ENCODE data around the gene PARD3B. TPM values are rescaled to one million over a fixed set of nuclear protein-coding genes. Genes with fewer than 3 reads are reported as not detected.

Gene PARD3B
- total RNA-seq, 2 donors from 2014 or later = 14.7 to 25.0 TPM

DNA sequence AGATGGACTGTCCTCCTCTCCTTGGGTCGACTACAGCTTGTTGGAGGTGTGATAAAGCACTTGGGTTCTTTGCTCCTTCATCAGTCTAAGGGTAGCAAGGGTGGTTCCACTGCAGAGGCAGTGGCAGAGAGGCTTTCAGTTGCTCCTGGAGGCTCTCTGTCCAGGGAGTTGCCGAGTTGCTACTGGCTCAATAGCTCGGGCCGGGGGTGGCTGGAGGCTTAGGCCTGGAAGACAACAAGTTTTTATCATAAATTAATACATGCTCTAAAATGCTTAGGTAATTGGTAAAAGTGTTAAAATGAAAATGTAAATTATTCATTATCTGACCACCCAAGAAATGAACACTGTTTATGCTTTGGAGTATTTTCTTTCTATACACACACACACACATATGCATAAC lies 975.0 kb downstream of the PARD3B start:
- 93% methylated on average over 4 of the region's 4 CpGs for WGBS
- Histone ChIP-seq H3K36me3 (no peaks in the 10 kb centered on the region), H3K4me1 (replicated peaks) (no peaks in the 10 kb centered on the region), H3K27ac (no peak overlapping the region), H3K4me3 (no peak overlapping the region), H3K27me3 (replicated peaks; ENCODE audit: insufficient read depth) (no peaks in the 10 kb centered on the region), H3K9me3 (no peaks in the 10 kb centered on the region)
- intact Hi-C loops (cut with DNase I) = no loop called here
- DNase-seq (ENCODE audit: low spot score) = no peak
- no peak for TF ChIP-seq POLR2AphosphoS5 (IDR thresholded peaks at IDR 0.05)
- TF ChIP-seq, protein P1, sequence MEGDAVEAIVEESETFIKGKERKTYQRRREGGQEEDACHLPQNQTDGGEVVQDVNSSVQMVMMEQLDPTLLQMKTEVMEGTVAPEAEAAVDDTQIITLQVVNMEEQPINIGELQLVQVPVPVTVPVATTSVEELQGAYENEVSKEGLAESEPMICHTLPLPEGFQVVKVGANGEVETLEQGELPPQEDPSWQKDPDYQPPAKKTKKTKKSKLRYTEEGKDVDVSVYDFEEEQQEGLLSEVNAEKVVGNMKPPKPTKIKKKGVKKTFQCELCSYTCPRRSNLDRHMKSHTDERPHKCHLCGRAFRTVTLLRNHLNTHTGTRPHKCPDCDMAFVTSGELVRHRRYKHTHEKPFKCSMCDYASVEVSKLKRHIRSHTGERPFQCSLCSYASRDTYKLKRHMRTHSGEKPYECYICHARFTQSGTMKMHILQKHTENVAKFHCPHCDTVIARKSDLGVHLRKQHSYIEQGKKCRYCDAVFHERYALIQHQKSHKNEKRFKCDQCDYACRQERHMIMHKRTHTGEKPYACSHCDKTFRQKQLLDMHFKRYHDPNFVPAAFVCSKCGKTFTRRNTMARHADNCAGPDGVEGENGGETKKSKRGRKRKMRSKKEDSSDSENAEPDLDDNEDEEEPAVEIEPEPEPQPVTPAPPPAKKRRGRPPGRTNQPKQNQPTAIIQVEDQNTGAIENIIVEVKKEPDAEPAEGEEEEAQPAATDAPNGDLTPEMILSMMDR (IDR thresholded peaks at IDR 0.05) = no peak
- TF ChIP-seq POLR2A (IDR thresholded peaks at IDR 0.05) = no peak

DNA sequence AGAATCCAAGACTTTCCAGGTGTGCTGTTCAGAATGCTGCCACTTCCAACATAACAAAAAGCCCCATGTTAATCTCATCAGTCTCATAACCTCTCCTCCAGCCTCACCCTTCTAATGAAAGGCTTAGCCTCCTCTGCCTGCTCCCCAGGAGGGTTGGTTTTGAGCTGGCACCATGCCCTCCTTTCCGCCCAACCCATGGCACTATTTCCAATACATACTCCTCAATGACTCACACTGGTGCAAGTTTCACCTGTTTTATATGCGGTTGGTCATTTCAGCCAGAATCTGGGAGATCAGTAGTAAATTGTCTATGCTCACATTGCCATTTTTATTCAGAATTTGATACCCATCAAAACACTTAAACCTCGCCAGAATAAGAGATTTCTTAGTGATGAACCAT lies 979.4 kb downstream of the PARD3B start:
- TF ChIP-seq, protein P1 (IDR thresholded peaks at IDR 0.05) = no peak
- no peak for TF ChIP-seq POLR2A (IDR thresholded peaks at IDR 0.05)
- TF ChIP-seq POLR2AphosphoS5 (IDR thresholded peaks at IDR 0.05) = no peak
- no peak for DNase-seq (ENCODE audit: low spot score)
- 51% methylated on average over 3 of the region's 3 CpGs for WGBS

DNA sequence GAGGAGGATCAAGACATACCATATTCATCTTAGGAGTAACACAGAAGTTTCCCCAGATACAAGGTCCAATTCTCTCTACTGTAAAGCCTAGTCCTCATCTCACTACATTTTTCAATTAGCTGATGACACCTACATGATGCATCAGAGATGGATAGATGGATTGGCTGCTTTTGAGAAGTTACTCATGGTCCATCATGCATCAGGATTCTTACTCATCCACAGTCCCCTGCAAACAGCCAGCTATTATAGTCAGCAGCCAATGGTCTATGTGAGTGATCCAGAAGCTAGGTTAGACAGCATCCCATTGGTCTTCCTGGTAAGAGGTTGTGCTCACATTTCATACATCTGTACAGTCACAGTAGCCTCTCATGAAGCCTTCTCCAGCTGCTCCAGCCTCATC lies 982.5 kb downstream of the PARD3B start:
- Histone ChIP-seq H3K36me3 (no peaks in the 10 kb centered on the region), H3K27me3 (replicated peaks; ENCODE audit: insufficient read depth) (no peaks in the 10 kb centered on the region), H3K27ac (no peak overlapping the region), H3K9me3 (no peaks in the 10 kb centered on the region), H3K4me3 (no peak overlapping the region), H3K4me1 (replicated peaks) (no peaks in the 10 kb centered on the region)
- intact Hi-C loops (cut with DNase I) = no loop called here
- TF ChIP-seq, protein P1 (IDR thresholded peaks at IDR 0.05) = no peak
- TF ChIP-seq POLR2A (IDR thresholded peaks at IDR 0.05) (no peak), POLR2AphosphoS5 (IDR thresholded peaks at IDR 0.05) (no peak)
- no peak for DNase-seq (ENCODE audit: low spot score)

More for the DNA sequence above, 979.4 kb downstream of the PARD3B start:
- no peaks in the 10 kb centered on the region for H3K27me3 ChIP-seq (replicated peaks; ENCODE audit: insufficient read depth)
- H3K36me3 ChIP-seq = no peaks in the 10 kb centered on the region
- no peaks in the 10 kb centered on the region for H3K4me1 ChIP-seq (replicated peaks)
- intact Hi-C loops (cut with DNase I) = no loop called here
- H3K4me3 ChIP-seq = no peak overlapping the region
- no peak overlapping the region for H3K27ac ChIP-seq
- H3K9me3 ChIP-seq = no peaks in the 10 kb centered on the region

DNA sequence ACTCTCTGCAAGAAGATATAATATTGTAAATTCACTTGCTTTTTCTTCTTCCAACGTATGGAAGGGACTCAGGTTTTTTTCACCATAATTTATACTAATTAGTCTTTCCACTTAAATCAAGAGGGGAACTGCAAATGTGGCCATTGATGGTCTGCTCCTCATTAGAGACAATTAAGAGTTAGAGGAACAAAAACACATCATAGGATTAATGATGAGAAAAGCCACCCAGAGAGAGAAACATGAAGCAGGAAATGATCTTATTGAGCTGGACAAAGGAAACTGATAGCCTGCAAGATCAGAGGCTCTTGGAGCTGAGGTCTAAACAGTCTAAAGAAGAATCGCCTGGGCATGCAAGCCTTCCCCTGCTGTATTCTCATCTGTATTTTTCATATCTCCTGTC lies 985.8 kb downstream of the PARD3B start:
- Histone ChIP-seq H3K4me1 (replicated peaks) (no peaks in the 10 kb centered on the region), H3K27ac (no peak overlapping the region), H3K36me3 (no peaks in the 10 kb centered on the region), H3K27me3 (replicated peaks; ENCODE audit: insufficient read depth) (no peaks in the 10 kb centered on the region), H3K9me3 (no peaks in the 10 kb centered on the region), H3K4me3 (no peak overlapping the region)
- DNase-seq (ENCODE audit: low spot score) = no peak
- 77% methylated on average over 2 of the region's 2 CpGs for WGBS
- intact Hi-C loops (cut with DNase I) = no loop called here
- TF ChIP-seq, protein P1 (IDR thresholded peaks at IDR 0.05) = no peak
- TF ChIP-seq POLR2A (IDR thresholded peaks at IDR 0.05) (no peak), POLR2AphosphoS5 (IDR thresholded peaks at IDR 0.05) (no peak)

DNA sequence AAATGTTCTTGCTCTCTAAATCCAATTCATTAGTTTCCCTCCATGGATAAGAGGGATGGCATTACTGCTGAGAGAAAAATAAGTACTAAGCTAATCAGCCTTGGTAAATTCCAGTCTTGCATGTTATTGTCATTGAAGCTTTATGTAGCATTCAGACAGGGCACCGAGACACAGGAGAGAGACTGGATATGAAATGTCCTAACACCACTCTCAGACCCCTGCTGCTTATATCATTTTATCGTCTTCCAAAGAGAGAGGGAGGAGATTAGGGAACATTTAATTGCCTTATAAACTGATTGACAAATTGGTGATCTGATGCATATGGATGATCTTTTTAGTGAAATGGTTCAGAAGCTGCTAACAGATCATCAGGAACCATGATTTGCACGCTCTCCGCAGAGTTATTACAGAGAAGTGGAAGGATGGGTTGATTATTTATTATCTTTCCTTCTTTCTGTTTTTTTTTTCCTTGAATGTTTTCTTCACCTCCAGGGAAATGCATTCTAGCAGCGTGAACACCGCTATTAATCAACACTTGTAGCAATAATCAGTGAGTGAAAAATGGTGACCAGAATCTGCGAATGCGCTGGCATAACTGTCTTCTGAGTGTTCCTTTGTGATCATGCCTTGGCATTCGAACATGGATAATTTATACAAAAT lies 986.3 kb downstream of the PARD3B start:
- no peaks in the 10 kb centered on the region for H3K9me3 ChIP-seq
- intact Hi-C loops (cut with DNase I) = no loop called here
- H3K27me3 ChIP-seq (replicated peaks; ENCODE audit: insufficient read depth) = no peaks in the 10 kb centered on the region
- no peak for DNase-seq (ENCODE audit: low spot score)
- no peaks in the 10 kb centered on the region for H3K36me3 ChIP-seq
- no peaks in the 10 kb centered on the region for H3K4me1 ChIP-seq (replicated peaks)
- H3K4me3 ChIP-seq = no peak overlapping the region
- TF ChIP-seq, protein P1 (IDR thresholded peaks at IDR 0.05) = no peak
- TF ChIP-seq POLR2A (IDR thresholded peaks at IDR 0.05) = no peak
- TF ChIP-seq POLR2AphosphoS5 (IDR thresholded peaks at IDR 0.05) = no peak
- WGBS = 95% methylated on average over 9 of the region's 9 CpGs
- H3K27ac ChIP-seq = no peak overlapping the region

Measured in prostate gland (tissue), 2 donors.